Measurements from ENCODE around the gene RNF8. TPM values are rescaled to one million over a fixed set of nuclear protein-coding genes. Genes with fewer than 3 reads are reported as not detected.

Gene RNF8
- total RNA-seq, 1 donor from 2014 or later, result 22.4 TPM

GRCh38 chr6:37319856-37320480 lies 33.8 kb upstream of the RNF8 start:
- Mint-ChIP-seq H3K4me3 (ENCODE audit: unreplicated experiment) (no peak overlapping the region), H3K27ac (ENCODE audit: unreplicated experiment) (no peak overlapping the region), H3K36me3 (ENCODE audit: low read depth, unreplicated experiment) (peaks cover 4% of the 10 kb centered on the region), H3K4me1 (ENCODE audit: low read depth, unreplicated experiment) (peaks cover 19% of the 10 kb centered on the region), H3K9me3 (ENCODE audit: unreplicated experiment) (no peaks in the 10 kb centered on the region), H3K27me3 (ENCODE audit: low read depth, unreplicated experiment) (no peaks in the 10 kb centered on the region)
- peaks cover 19% of the 10 kb centered on the region for H4K20me1 ChIP-seq (ENCODE audit: insufficient read depth, low read length)
- no peak overlapping the region for H3K4me3 ChIP-seq (ENCODE audit: insufficient read depth, low read depth, low read length)
- H2AFZ ChIP-seq (ENCODE audit: low read depth, low read length), result no peak overlapping the region
- H3K27ac ChIP-seq (ENCODE audit: low read depth, low read length), result no peak overlapping the region
- no peak overlapping the region for H3K9ac ChIP-seq (ENCODE audit: low read length)
- no peak for TF ChIP-seq EZH2 (IDR thresholded peaks at IDR 0.05; ENCODE audit: insufficient read depth, low read length)
- TF ChIP-seq, protein P1, sequence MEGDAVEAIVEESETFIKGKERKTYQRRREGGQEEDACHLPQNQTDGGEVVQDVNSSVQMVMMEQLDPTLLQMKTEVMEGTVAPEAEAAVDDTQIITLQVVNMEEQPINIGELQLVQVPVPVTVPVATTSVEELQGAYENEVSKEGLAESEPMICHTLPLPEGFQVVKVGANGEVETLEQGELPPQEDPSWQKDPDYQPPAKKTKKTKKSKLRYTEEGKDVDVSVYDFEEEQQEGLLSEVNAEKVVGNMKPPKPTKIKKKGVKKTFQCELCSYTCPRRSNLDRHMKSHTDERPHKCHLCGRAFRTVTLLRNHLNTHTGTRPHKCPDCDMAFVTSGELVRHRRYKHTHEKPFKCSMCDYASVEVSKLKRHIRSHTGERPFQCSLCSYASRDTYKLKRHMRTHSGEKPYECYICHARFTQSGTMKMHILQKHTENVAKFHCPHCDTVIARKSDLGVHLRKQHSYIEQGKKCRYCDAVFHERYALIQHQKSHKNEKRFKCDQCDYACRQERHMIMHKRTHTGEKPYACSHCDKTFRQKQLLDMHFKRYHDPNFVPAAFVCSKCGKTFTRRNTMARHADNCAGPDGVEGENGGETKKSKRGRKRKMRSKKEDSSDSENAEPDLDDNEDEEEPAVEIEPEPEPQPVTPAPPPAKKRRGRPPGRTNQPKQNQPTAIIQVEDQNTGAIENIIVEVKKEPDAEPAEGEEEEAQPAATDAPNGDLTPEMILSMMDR (IDR thresholded peaks at IDR 0.05; ENCODE audit: insufficient read depth, low read depth, low read length), result no peak
- H3K4me2 ChIP-seq (ENCODE audit: low read length), result no peak overlapping the region
- FAIRE-seq (no peak), DNase-seq (ENCODE audit: low read depth) (no peak)
- H3K4me1 ChIP-seq (ENCODE audit: insufficient read depth, low read length), result peaks cover 15% of the 10 kb centered on the region
- no peaks in the 10 kb centered on the region for H3K27me3 ChIP-seq (ENCODE audit: insufficient read depth, low read length)
- H3K79me2 ChIP-seq (ENCODE audit: insufficient read depth, low read length), result no peaks in the 10 kb centered on the region
- H3K9me3 ChIP-seq (ENCODE audit: insufficient read depth, low read depth, low read length), result no peaks in the 10 kb centered on the region
- H3K36me3 ChIP-seq (ENCODE audit: insufficient read depth, low read length), result peaks cover 35% of the 10 kb centered on the region

GRCh38 chr6:37320646-37321045 lies 33.1 kb upstream of the RNF8 start:
- Mint-ChIP-seq H3K36me3 (ENCODE audit: low read depth, unreplicated experiment) (peaks cover 4% of the 10 kb centered on the region), H3K4me3 (ENCODE audit: unreplicated experiment) (no peak overlapping the region), H3K27ac (ENCODE audit: unreplicated experiment) (no peak overlapping the region), H3K4me1 (ENCODE audit: low read depth, unreplicated experiment) (peaks cover 19% of the 10 kb centered on the region), H3K9me3 (ENCODE audit: unreplicated experiment) (no peaks in the 10 kb centered on the region), H3K27me3 (ENCODE audit: low read depth, unreplicated experiment) (no peaks in the 10 kb centered on the region)
- FAIRE-seq (no peak), DNase-seq (ENCODE audit: low read depth) (no peak)
- peaks cover 35% of the 10 kb centered on the region for H3K36me3 ChIP-seq (ENCODE audit: insufficient read depth, low read length)
- H3K9me3 ChIP-seq (ENCODE audit: insufficient read depth, low read depth, low read length), result no peaks in the 10 kb centered on the region
- no peak overlapping the region for H3K27ac ChIP-seq (ENCODE audit: low read depth, low read length)
- peaks cover 21% of the 10 kb centered on the region for H4K20me1 ChIP-seq (ENCODE audit: insufficient read depth, low read length)
- no peak overlapping the region for H2AFZ ChIP-seq (ENCODE audit: low read depth, low read length)
- no peak overlapping the region for H3K4me3 ChIP-seq (ENCODE audit: insufficient read depth, low read depth, low read length)
- H3K27me3 ChIP-seq (ENCODE audit: insufficient read depth, low read length), result no peaks in the 10 kb centered on the region
- H3K4me2 ChIP-seq (ENCODE audit: low read length), result no peak overlapping the region
- peaks cover 15% of the 10 kb centered on the region for H3K4me1 ChIP-seq (ENCODE audit: insufficient read depth, low read length)
- H3K79me2 ChIP-seq (ENCODE audit: insufficient read depth, low read length), result no peaks in the 10 kb centered on the region
- no peak for TF ChIP-seq EZH2 (IDR thresholded peaks at IDR 0.05; ENCODE audit: insufficient read depth, low read length)
- TF ChIP-seq, protein P1 (IDR thresholded peaks at IDR 0.05; ENCODE audit: insufficient read depth, low read depth, low read length), result no peak
- no peak overlapping the region for H3K9ac ChIP-seq (ENCODE audit: low read length)

DNA sequence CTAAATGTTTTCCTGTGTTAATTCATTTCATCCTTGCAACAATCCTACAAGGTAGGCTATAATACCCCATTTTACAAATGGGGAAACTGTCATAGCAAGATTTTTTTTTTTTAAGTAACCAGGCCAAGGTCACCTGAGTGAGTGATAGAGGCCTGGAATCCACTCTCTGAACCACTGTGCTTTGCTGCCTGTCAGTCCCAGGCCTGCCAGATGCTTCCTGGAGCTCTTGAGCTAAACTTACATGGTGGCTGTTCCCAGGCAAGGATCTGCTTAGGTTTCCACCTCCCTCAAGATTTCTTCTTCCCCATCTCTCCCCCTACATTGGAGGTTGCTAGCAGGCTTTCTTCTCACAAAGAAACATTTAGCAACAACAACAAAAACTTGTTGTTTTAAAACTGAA lies 32.7 kb upstream of the RNF8 start:
- Mint-ChIP-seq H3K4me1 (ENCODE audit: low read depth, unreplicated experiment) (peaks cover 19% of the 10 kb centered on the region), H3K9me3 (ENCODE audit: unreplicated experiment) (no peaks in the 10 kb centered on the region), H3K4me3 (ENCODE audit: unreplicated experiment) (no peak overlapping the region), H3K27me3 (ENCODE audit: low read depth, unreplicated experiment) (no peaks in the 10 kb centered on the region), H3K27ac (ENCODE audit: unreplicated experiment) (no peak overlapping the region), H3K36me3 (ENCODE audit: low read depth, unreplicated experiment) (peaks cover 4% of the 10 kb centered on the region)
- Histone ChIP-seq H4K20me1 (ENCODE audit: insufficient read depth, low read length) (peaks cover 26% of the 10 kb centered on the region), H3K4me3 (ENCODE audit: insufficient read depth, low read depth, low read length) (no peak overlapping the region), H3K4me2 (ENCODE audit: low read length) (no peak overlapping the region), H3K27ac (ENCODE audit: low read depth, low read length) (no peak overlapping the region), H3K36me3 (ENCODE audit: insufficient read depth, low read length) (peaks cover 30% of the 10 kb centered on the region), H3K27me3 (ENCODE audit: insufficient read depth, low read length) (no peaks in the 10 kb centered on the region), H2AFZ (ENCODE audit: low read depth, low read length) (no peak overlapping the region), H3K4me1 (ENCODE audit: insufficient read depth, low read length) (peaks cover 15% of the 10 kb centered on the region), H3K9ac (ENCODE audit: low read length) (no peak overlapping the region), H3K79me2 (ENCODE audit: insufficient read depth, low read length) (no peaks in the 10 kb centered on the region), H3K9me3 (ENCODE audit: insufficient read depth, low read depth, low read length) (no peaks in the 10 kb centered on the region)
- DNase-seq (ENCODE audit: low read depth) (no peak), FAIRE-seq (no peak)
- no peak for TF ChIP-seq EZH2 (IDR thresholded peaks at IDR 0.05; ENCODE audit: insufficient read depth, low read length)
- TF ChIP-seq, protein P1 (IDR thresholded peaks at IDR 0.05; ENCODE audit: insufficient read depth, low read depth, low read length), result no peak
